ENCODE measurements around the gene MTMR12.
"Not testable (repeated sequence)": the region's sequence is repeated elsewhere in the genome, so short reads cannot be mapped to it uniquely, and the experiment has no call there.

MTMR12 gene

GRCh38 chr5:32322882-32323281 lies 10.1 kb upstream of the MTMR12 start:
- DNase-seq, result no peak

GRCh38 chr5:32321787-32322186 lies 9.0 kb upstream of the MTMR12 start:
- DNase-seq, result not testable (repeated sequence)

GRCh38 chr5:32320576-32320975 lies 7.8 kb upstream of the MTMR12 start:
- no peak for DNase-seq

DNA sequence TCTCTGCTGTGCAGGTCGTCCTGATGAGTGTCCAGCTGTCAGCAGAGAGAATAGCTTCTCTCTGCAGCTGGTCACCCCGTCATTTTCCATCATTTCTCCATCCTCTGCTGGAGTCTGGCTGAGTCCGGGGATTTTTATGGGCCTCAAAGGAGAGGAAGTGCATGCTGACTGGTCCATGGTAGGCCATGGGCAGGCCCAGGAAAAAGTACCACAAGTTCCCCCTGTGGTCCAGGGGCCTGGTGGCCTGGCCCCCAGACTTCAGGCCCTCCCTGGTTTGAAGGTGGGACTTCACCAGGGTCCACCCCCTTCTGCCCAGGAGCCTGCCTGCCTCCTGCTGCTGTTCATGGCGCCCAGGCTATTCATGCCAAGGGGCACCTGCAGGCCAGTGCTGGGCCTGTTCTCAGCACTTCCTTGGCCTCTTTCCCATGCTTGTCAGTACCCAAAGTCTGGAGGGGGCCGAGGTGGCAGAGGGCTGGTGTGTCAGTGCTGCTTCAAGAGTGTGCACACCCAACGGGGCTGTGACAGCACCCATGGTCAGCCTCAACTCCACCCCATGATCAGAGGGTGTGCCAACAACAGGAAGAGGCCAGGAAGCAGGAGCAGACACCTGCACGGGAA lies 7.3 kb upstream of the MTMR12 start:
- no peak for DNase-seq

GRCh38 chr5:32319392-32319791 lies 6.7 kb upstream of the MTMR12 start:
- no peak for DNase-seq

GRCh38 chr5:32317041-32317440 lies 4.3 kb upstream of the MTMR12 start:
- no peak for DNase-seq

DNA sequence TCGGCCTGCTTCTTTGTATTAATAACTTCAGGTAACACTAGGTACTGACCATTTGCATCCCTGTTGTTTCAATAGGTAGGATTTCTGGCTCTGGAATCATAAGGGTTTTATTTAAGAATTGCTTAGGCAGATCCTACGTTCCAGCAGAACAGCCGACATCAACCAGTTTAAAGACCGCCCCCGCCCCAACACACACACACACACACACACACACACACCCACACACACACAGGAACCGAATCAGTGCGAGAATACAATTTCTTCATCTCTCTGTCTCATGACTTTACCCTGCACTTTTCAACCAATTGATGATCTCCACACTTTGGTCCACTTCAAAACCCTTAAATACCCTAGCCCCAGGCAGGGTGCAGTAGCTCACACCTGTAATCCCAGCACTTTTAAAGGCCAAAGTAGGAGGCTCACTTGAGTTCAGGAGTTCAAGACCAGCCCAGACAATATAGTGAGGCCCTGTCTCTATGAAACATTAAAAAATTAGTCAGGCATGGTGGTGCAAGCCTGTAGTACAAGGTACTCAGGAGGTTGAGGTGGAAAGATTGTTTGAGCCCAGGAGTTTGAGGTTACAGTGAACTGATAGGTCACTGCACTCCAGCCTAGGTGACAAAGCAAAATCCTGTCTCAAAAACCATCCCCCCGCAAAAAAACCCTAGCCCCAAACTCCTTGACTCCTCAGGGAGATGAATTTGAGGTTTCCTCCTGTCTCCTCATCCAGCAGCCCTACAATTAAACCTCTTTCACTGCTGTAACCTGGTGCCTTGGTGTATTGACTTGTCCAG lies 2.7 kb upstream of the MTMR12 start:
- no peak for DNase-seq

GRCh38 chr5:32314658-32315057 lies 1.9 kb upstream of the MTMR12 start:
- no peak for DNase-seq

- DNase-seq, result not testable (repeated sequence)
Measured at GRCh38 chr5:32314152-32314488, 1.4 kb upstream of the MTMR12 start.

DNA sequence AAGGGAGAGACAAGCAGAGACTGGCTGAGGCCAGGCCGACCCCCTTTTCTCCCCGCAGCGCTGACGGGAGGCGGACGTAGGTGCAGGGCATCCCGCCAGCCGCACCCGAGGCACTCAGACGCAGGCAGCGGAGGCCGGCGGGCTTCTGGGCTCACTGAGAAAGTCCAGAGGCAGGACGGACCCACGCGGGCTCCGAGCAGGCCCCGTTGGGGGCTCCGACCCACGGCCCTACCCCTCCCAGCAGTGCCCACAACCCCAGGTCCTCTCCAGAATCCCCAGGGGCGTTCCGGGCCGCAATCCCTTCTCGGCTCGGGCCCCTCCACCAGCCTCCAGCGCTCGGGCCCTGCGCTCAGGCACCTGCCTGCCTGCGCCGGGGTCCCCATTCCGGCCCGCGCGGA lies 543 bp downstream of the MTMR12 start:
- peak; percentile 40 to 44 for DNase-seq

- DNase-seq, result no peak
Measured at GRCh38 chr5:32311404-32312196, 1.1 kb downstream of the MTMR12 start.

GRCh38 chr5:32309761-32310160 lies 3.0 kb downstream of the MTMR12 start:
- DNase-seq, result no peak

DNA sequence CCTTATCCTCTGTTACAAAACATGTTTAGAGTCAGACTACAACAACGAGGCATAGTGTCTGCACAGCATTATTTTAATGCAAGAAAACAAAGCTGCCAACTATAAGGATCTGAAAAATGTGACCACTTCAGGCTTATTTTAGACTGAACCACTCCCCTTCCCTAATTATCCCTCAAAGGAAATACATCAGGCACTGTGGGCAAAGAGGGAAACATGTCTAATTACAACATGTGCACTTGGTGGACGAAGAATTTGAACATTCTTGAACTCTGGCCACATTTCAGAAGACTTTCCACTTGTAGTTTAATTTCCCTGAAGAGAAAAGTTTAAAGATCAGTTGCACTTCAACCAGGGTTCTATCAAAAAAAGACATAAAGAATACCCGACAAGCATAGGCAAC lies 3.8 kb downstream of the MTMR12 start:
- DNase-seq, result no peak

GRCh38 chr5:32307769-32308194 lies 5.0 kb downstream of the MTMR12 start:
- no peak for DNase-seq

GRCh38 chr5:32304622-32305021 lies 8.1 kb downstream of the MTMR12 start:
- no peak for DNase-seq

GRCh38 chr5:32303755-32304120 lies 9.0 kb downstream of the MTMR12 start:
- DNase-seq, result no peak

DNA sequence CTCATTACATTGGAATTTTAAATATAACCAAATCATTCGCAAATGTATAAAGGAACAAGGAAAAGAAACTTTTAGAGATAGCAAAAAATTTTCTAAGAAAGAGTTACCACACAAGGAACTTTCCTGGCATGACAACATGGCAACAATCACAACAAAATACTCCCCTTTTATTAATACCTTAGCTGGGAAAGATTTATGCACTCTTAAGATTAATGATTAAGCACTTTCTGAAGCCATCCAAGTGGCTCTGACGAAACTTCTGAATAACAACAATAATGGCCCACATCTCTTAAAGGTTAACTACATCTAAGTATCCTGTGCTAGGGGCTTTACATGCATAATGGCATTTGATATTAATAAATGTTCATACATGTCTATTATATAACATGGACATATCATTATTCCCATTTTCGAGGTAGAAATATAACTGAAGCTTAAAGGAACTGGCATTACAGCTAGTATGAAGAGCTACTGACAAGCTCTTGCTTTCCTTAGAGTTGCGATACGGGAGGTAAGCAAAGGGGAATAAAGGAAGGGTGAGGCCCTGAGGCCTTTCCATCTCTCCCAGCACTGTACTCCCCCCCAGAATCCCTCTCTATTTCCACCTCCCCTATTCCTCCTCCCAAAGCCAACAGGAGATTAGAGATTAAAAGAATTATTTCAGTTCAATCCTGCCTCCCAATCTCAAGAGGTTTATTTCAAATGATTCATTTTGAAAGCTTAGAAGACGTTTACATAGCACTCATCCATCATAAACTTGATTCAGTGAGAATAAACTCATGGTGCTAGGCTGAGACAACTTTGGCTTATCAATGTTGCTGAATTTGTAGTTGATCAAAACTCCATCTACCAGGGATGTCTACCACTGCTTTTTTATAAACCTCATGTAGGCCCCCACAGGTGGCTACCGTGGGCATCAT lies 9.6 kb downstream of the MTMR12 start:
- DNase-seq, result no peak

- DNase-seq, result no peak
Measured at GRCh38 chr5:32301891-32302290, 10.8 kb downstream of the MTMR12 start.

- no peak for DNase-seq
Measured at GRCh38 chr5:32299059-32299677, 13.6 kb downstream of the MTMR12 start.

- DNase-seq, result no peak
Measured at GRCh38 chr5:32298059-32298415, 14.7 kb downstream of the MTMR12 start.

GRCh38 chr5:32297181-32298058 lies 15.3 kb downstream of the MTMR12 start:
- DNase-seq, result no peak
